Renal cortical epithelial cell (primary cell): Measurements from ENCODE around the gene CDK11A. TPM values are rescaled to one million over a fixed set of nuclear protein-coding genes. Genes with fewer than 3 reads are reported as not detected.
"Not testable (repeated sequence)": the region's sequence is repeated elsewhere in the genome, so short reads cannot be mapped to it uniquely, and the experiment has no call there.

ENCODE experiments used
- DNase-seq: peaks from one replicate; pipeline ENCODE4 v3.0.0-alpha.2; 2011; ENCODE audit warnings: low read depth
- total RNA-seq: library from RNA; depleted of rRNA; stranded (reverse); fragments of >200 nt; gene quantifications from 2 replicates; pipeline ENCODE4 v1.2.3, GENCODE V29; 2014

The CDK11A gene
- total RNA-seq, 1 donor from 2014 or later, result 15.1 TPM

GRCh38 chr1:1662830-1663560 lies 61.2 kb downstream of the CDK11A start:
- not testable (repeated sequence) for DNase-seq

- not testable (repeated sequence) for DNase-seq
Measured at GRCh38 chr1:1662392-1662791, 61.8 kb downstream of the CDK11A start.

GRCh38 chr1:1658583-1659549 lies 65.3 kb downstream of the CDK11A start, which contains the start of gene CDK11B:
Gene CDK11B, minus strand, starts transcription at chr1:1659004. Its CDS starts 1,519 bp downstream, at chr1:1657485.
- DNase-seq, result peak; percentile 85

Other genes starting within 250 kb of the CDK11A start
- 27.0 and 42.0 TPM in 2 replicates for gene ATAD3A, start 212.2 kb downstream of the CDK11A start, total RNA-seq
- 0.35 and 1.1 TPM in 2 replicates for gene TMEM240, start 183.7 kb downstream of the CDK11A start, total RNA-seq
- gene SSU72, start 149.5 kb downstream of the CDK11A start, total RNA-seq, result 78.7 and 87.2 TPM in 2 replicates
- gene FNDC10, start 124.2 kb downstream of the CDK11A start, total RNA-seq, result 0.52 and 2.4 TPM in 2 replicates
- 32.0 and 68.2 TPM in 2 replicates for gene MIB2, start 108.9 kb downstream of the CDK11A start, total RNA-seq
- 4.0 and 14.9 TPM in 2 replicates for gene MMP23B, start 92.2 kb downstream of the CDK11A start, total RNA-seq
- gene CDK11B, start 65.4 kb downstream of the CDK11A start, total RNA-seq, result 6.9 and 15.5 TPM in 2 replicates
- gene SLC35E2B, start 31.6 kb downstream of the CDK11A start, total RNA-seq, result 10.8 and 64.3 TPM in 2 replicates
- gene NADK, start 54.1 kb upstream of the CDK11A start, total RNA-seq, result 34.9 and 48.4 TPM in 2 replicates
- gene GNB1, start 166.7 kb upstream of the CDK11A start, total RNA-seq, result 109 and 209 TPM in 2 replicates
- 0.05 TPM in 1 of 2 replicates, not detected in the other for gene CALML6, start 190.9 kb upstream of the CDK11A start, total RNA-seq
- 0.35 TPM in 1 of 2 replicates, not detected in the other for gene TMEM52, start 194.9 kb upstream of the CDK11A start, total RNA-seq